Measurements from ENCODE around the gene PLEKHG4B. TPM values are rescaled to one million over a fixed set of nuclear protein-coding genes. Genes with fewer than 3 reads are reported as not detected.

Gene PLEKHG4B
- polyA plus RNA-seq, 1 donor (not counting 4 experiments of a cell fraction or from before 2014, with no cell fraction given): not detected

DNA sequence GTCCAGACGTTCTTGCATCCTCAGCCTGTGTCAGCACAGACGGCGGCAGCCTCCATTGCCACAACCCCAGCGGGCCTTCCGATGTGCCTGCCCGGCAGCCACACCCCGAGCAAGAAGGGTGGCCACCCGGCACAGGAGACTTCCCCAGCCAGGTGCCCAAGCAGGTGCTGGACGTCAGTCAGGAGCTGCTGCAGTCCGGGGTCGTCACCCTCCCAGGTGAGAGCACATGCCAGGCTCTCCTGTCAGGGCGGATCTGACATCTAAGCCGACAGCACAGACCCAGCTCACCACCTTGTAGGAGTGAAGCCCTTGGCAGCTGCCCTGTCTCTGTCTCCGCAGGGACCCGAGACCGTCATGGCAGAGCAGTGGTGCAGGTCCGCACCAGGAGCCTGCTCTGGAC is 51.1 kb downstream of the PLEKHG4B start:
- DNase-seq (ENCODE audit: low read depth, low spot score): no peak
- TF ChIP-seq CTCF (optimal IDR thresholded peaks at IDR 0.05 in 1 of 3, IDR thresholded peaks at IDR 0.05 in 1 of 3, conservative IDR thresholded peaks at IDR 0.05 in 1 of 3; ENCODE audit: extremely low read depth in 1 of 3, insufficient read depth in 2 of 3, low read length in 3 of 3) (no peak), EZH2 (IDR thresholded peaks at IDR 0.05; ENCODE audit: low read length) (no peak)
- Histone ChIP-seq H3K4me1 (ENCODE audit: control insufficient read depth, extremely low read depth, insufficient read depth, low read length) (no peaks in the 10 kb centered on the region), H3K9me3 (ENCODE audit: control insufficient read depth, low read depth, low read length) (peaks cover 4% of the 10 kb centered on the region), H3K27ac (ENCODE audit: control insufficient read depth, insufficient read depth, low read length) (no peak overlapping the region), H3K36me3 (ENCODE audit: control insufficient read depth in 2 of 2, extremely low read depth in 1 of 2, insufficient read depth in 2 of 2, low read length in 2 of 2) (no peaks in the 10 kb centered on the region), H3K4me3 (ENCODE audit: control insufficient read depth in 2 of 3, extremely low read depth in 1 of 3, insufficient read depth in 2 of 3, low read depth in 1 of 3, low read length in 3 of 3) (no peak overlapping the region), H4K20me1 (ENCODE audit: control insufficient read depth, extremely low read depth, insufficient read depth, low read length) (no peaks in the 10 kb centered on the region), H2AFZ (ENCODE audit: control insufficient read depth, low read length) (no peak overlapping the region), H3K9me1 (ENCODE audit: control insufficient read depth, extremely low read depth, insufficient read depth, low read length) (no peaks in the 10 kb centered on the region), H3K9ac (ENCODE audit: control insufficient read depth, extremely low read depth, insufficient read depth, low read length) (no peak overlapping the region), H3K4me2 (ENCODE audit: control insufficient read depth, extremely low read depth, insufficient read depth, low read depth, low read length) (no peak overlapping the region), H3K79me2 (ENCODE audit: control insufficient read depth, insufficient read depth, low read length) (no peaks in the 10 kb centered on the region), H3K27me3 (ENCODE audit: control insufficient read depth, extremely low read depth, insufficient read depth, low read length) (no peaks in the 10 kb centered on the region)
- dilution Hi-C loops (cut with MboI; ENCODE audit: extremely low pct_ligation_motif_present, low sequenced_read_pairs): no loop called here
- no peak for FAIRE-seq

DNA sequence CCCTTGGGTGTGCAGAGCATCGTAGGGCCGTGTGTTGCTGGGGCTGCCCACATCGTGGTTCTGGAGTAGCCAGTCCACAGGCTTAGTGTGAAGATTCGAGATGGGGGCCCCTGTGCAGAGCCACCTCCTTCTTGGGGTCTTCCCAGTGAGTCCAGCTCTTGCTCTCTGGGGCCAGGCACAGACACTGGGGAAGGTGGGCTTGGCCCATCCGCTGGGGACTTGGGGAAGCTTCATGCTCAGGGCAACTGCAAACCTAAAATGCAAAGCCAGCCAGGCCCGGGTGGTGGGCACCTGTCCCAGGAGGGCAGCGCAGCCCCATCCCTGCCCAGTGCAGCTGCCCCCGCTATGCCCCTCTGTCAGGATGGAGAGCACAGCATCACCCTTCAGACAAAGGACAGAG is 53.0 kb downstream of the PLEKHG4B start:
- FAIRE-seq: no peak
- Histone ChIP-seq H3K27me3 (ENCODE audit: control insufficient read depth, extremely low read depth, insufficient read depth, low read length) (no peaks in the 10 kb centered on the region), H3K4me2 (ENCODE audit: control insufficient read depth, extremely low read depth, insufficient read depth, low read depth, low read length) (no peak overlapping the region), H3K4me3 (ENCODE audit: control insufficient read depth in 2 of 3, extremely low read depth in 1 of 3, insufficient read depth in 2 of 3, low read depth in 1 of 3, low read length in 3 of 3) (no peak overlapping the region), H3K79me2 (ENCODE audit: control insufficient read depth, insufficient read depth, low read length) (no peaks in the 10 kb centered on the region), H3K27ac (ENCODE audit: control insufficient read depth, insufficient read depth, low read length) (no peak overlapping the region), H3K4me1 (ENCODE audit: control insufficient read depth, extremely low read depth, insufficient read depth, low read length) (no peaks in the 10 kb centered on the region), H3K9me1 (ENCODE audit: control insufficient read depth, extremely low read depth, insufficient read depth, low read length) (no peaks in the 10 kb centered on the region), H4K20me1 (ENCODE audit: control insufficient read depth, extremely low read depth, insufficient read depth, low read length) (no peaks in the 10 kb centered on the region), H3K9ac (ENCODE audit: control insufficient read depth, extremely low read depth, insufficient read depth, low read length) (no peak overlapping the region), H3K36me3 (ENCODE audit: control insufficient read depth in 2 of 2, extremely low read depth in 1 of 2, insufficient read depth in 2 of 2, low read length in 2 of 2) (no peaks in the 10 kb centered on the region), H2AFZ (ENCODE audit: control insufficient read depth, low read length) (no peak overlapping the region), H3K9me3 (ENCODE audit: control insufficient read depth, low read depth, low read length) (peaks cover 4% of the 10 kb centered on the region)
- no peak for DNase-seq (ENCODE audit: low read depth, low spot score)
- no peak for TF ChIP-seq CTCF (optimal IDR thresholded peaks at IDR 0.05 in 1 of 3, IDR thresholded peaks at IDR 0.05 in 1 of 3, conservative IDR thresholded peaks at IDR 0.05 in 1 of 3; ENCODE audit: extremely low read depth in 1 of 3, insufficient read depth in 2 of 3, low read length in 3 of 3)
- TF ChIP-seq EZH2 (IDR thresholded peaks at IDR 0.05; ENCODE audit: low read length): no peak
- dilution Hi-C loops (cut with MboI; ENCODE audit: extremely low pct_ligation_motif_present, low sequenced_read_pairs): no loop called here

Data from keratinocyte (primary cell).